K562 (cell line): ENCODE measurements around the gene PSMA6. TPM values are rescaled to one million over a fixed set of nuclear protein-coding genes. Genes with fewer than 3 reads are reported as not detected.

Experiments
- ATAC-seq: fragments of 200-7000 bp; cut with Tn5 transposase; 3 replicates; pipeline ENCODE4 v1.9.1; 2020; ENCODE audit warnings: moderate library complexity
- BruUV-seq: library from RNA; stranded (reverse); fragments of 400-500 nt; replicated peaks from 2 replicates; lab custom pipeline; 2021; lab: Mats Ljungman, UMichigan
- CTCF ChIA-PET: fragments of 300-600 bp; formaldehyde crosslinking; extraction: SDS; loops from one replicate; lab custom pipeline; 2021; ENCODE audit warnings: low intra/inter-chr PET ratio; lab: Yijun Ruan, JAX
- POLR2A ChIA-PET: fragments of 300-600, 350-650 bp; sonication (Branson Sonifier 250); formaldehyde crosslinking; extraction: SDS; loops from one replicate; lab custom pipeline; 2021; ENCODE audit warnings: antibody characterized with exemption, inconsistent platforms; lab: Yijun Ruan, JAX
- DNase-seq, 4 experiments: peaks; one replicate each; pipeline versions ENCODE4 v3.0.0 to v3.0.0-alpha.2; 2011 to 2018; ENCODE audit warnings: low spot score in 3 of 4, mixed read lengths in 3 of 4; ENCODE audit errors: extremely low read depth in 1 of 4
- FAIRE-seq: peaks from 2 replicates; lab custom pipeline; 2011; peaks lifted over from hg19 to GRCh38; lab: Jason Lieb, UNC
- H2AFZ ChIP-seq: 2 replicates; pipeline ENCODE4 v1.6.0; 2011; ENCODE audit warnings: low read depth, low read length, control low read depth, inconsistent platforms
- H3K27ac ChIP-seq: fragments of 200-600 bp; 3 replicates; pipeline ENCODE4 v1.8.0; 2011; ENCODE audit warnings: low read depth, mild to moderate bottlenecking, control low read depth, inconsistent platforms, low read length, moderate library complexity, mixed read lengths; ENCODE audit errors: extremely low read depth
- H3K27me3 ChIP-seq, 2 experiments: fragments of 300-600 bp in 1 of 2; 2 replicates in 1 of 2; 3 replicates in 1 of 2; pipeline versions ENCODE4 v1.6.0 to v1.8.0; 2011; ENCODE audit warnings: inconsistent platforms in 2 of 2, low read length in 2 of 2, mild to moderate bottlenecking in 1 of 2, mixed read lengths in 1 of 2, moderate library complexity in 1 of 2; ENCODE audit not compliant: control insufficient read depth in 2 of 2, insufficient read depth in 2 of 2
- H3K36me3 ChIP-seq: fragments of 300-600 bp; 3 replicates; pipeline ENCODE4 v1.8.0; 2011; ENCODE audit warnings: mild to moderate bottlenecking, low read length, inconsistent platforms; ENCODE audit not compliant: control insufficient read depth, insufficient read depth
- H3K4me1 ChIP-seq, 2 experiments: fragments of 200-600 bp in 1 of 2; replicated peaks in 1 of 2; 2 replicates in 1 of 2; 3 replicates in 1 of 2; pipeline versions ENCODE4 v1.5.1 to v1.8.0; 2011; ENCODE audit warnings: inconsistent platforms in 2 of 2, low read length in 2 of 2, mild to moderate bottlenecking in 1 of 2, mixed read lengths in 1 of 2, moderate library complexity in 1 of 2; ENCODE audit not compliant: control insufficient read depth in 2 of 2, insufficient read depth in 2 of 2
- H3K4me2 ChIP-seq: 2 replicates; pipeline ENCODE4 v1.6.1; 2011; ENCODE audit warnings: low read length, control low read depth, inconsistent platforms, mixed read lengths; ENCODE audit not compliant: insufficient read depth
- H3K4me3 ChIP-seq: fragments of 200-600 bp; sonication (generic), shearing (Covaris generic); 2 replicates; pipeline ENCODE4 v1.5.1; 2016; ENCODE audit warnings: control low read depth, inconsistent platforms
- H3K79me2 ChIP-seq: fragments of 200-600 bp; 3 replicates; pipeline ENCODE4 v1.8.0; 2011; ENCODE audit warnings: low read length, inconsistent platforms; ENCODE audit not compliant: control insufficient read depth, insufficient read depth
- H3K9ac ChIP-seq, 2 experiments: 2 replicates each; pipeline versions ENCODE4 v1.6.0 to v1.6.1; 2011; ENCODE audit warnings: low read depth in 2 of 2, low read length in 2 of 2, control low read depth in 1 of 2, inconsistent platforms in 1 of 2, mild to moderate bottlenecking in 1 of 2, mixed read lengths in 1 of 2; ENCODE audit not compliant: insufficient read depth in 1 of 2
- H3K9me1 ChIP-seq: one replicate; pipeline ENCODE4 v1.6.0; 2011; ENCODE audit warnings: inconsistent platforms, mild to moderate bottlenecking, low read length, moderate library complexity; ENCODE audit not compliant: control insufficient read depth, insufficient read depth
- H3K9me3 ChIP-seq: replicated peaks from 2 replicates; pipeline ENCODE4 v1.5.1; 2011; ENCODE audit warnings: low read depth, low read length, inconsistent platforms; ENCODE audit not compliant: control insufficient read depth, insufficient read depth
- H4K20me1 ChIP-seq: replicated peaks from 2 replicates; pipeline ENCODE4 v1.6.1; 2011; ENCODE audit warnings: low read length, inconsistent platforms, mixed read lengths; ENCODE audit not compliant: control insufficient read depth, insufficient read depth
- FOSL1 ChIP-seq: fragments of 200-800 bp; sonication (Bioruptor generic); conservative IDR thresholded peaks from 2 replicates; pipeline ENCODE4 v1.6.1; 2016; ENCODE audit warnings: missing genetic modification characterization, missing compliant biosample characterization
- MEIS2 ChIP-seq: fragments of 450-650 bp; IDR thresholded peaks from 2 replicates; pipeline ENCODE4 v1.6.1; 2014; ENCODE audit warnings: mild to moderate bottlenecking; ENCODE audit not compliant: partially characterized antibody
- SOX6 ChIP-seq: fragments of 450-650 bp; IDR thresholded peaks from 2 replicates; pipeline ENCODE4 v1.6.1; 2014; ENCODE audit warnings: mild to moderate bottlenecking
- ZFX ChIP-seq: sonication (generic); formaldehyde crosslinking; IDR thresholded peaks from 2 replicates; pipeline ENCODE4 v1.8.0; 2022; ENCODE audit warnings: mild to moderate bottlenecking, missing genetic modification reagents, moderate library complexity
- ZSCAN29 ChIP-seq: fragments of 450-650 bp; IDR thresholded peaks from 2 replicates; pipeline ENCODE4 v1.6.1; 2017
- WGBS: fragments of 100-300 bp; shearing (Covaris generic); methylation state at CpG from one replicate; pipeline ENCODE4 v1.1.6; 2016; ENCODE audit warnings: low coverage, mixed read lengths; ENCODE audit not compliant: insufficient coverage; ENCODE audit errors: missing lambda C conversion rate; 5-methylcytosine and 5-hydroxymethylcytosine counted together
- in situ Hi-C: fragments of 300-500 bp; cut with MboI; formaldehyde crosslinking; loops from 4 replicates; pipeline ENCODE4 v1.15.0; 2018; ENCODE audit warnings: inconsistent platforms, mixed read lengths
- intact Hi-C: fragments of 100-400 bp; cut with micrococcal nuclease; formaldehyde crosslinking; loops from 2 replicates; pipeline ENCODE4 v1.14.2; 2022
- polyA plus RNA-seq, 8 experiments: library from polyadenylated mRNA; depleted of rRNA in 4 of 8; stranded (reverse) in 5 of 8; unstranded in 3 of 8; fragments of >200 nt; fragmentation: Nextera tagmentation in 2 of 8; fragmentation: Illumina TruSeq in 1 of 8; extraction: Ambion mirVana in 2 of 8; extraction: Trizol in 1 of 8; gene quantifications; 2 replicates each; pipeline versions ENCODE4 v1.2.1 to v1.2.3, GENCODE V29; 2011 to 2014; ENCODE audit warnings: inconsistent platforms in 1 of 8, missing spikeins in 1 of 8
- total RNA-seq, 7 experiments: library from RNA; depleted of rRNA in 6 of 7; stranded (reverse); fragments of >200 nt in 6 of 7; fragmentation: Illumina TruSeq in 2 of 7; extraction: Trizol in 2 of 7; gene quantifications; 2 replicates each; pipeline versions ENCODE4 v1.2.1 to v1.2.3, GENCODE V29; 2011 to 2021; ENCODE audit warnings: low replicate concordance in 1 of 7
- TF ChIP-seq, protein P1 (sequence below): IDR thresholded peaks from 2 replicates; pipeline ENCODE4 v1.6.1; 2014; ENCODE audit warnings: antibody characterized with exemption
- TF ChIP-seq, protein P2 (sequence below): fragments of 250-450 bp; sonication (Bioruptor Pico); IDR thresholded peaks from 2 replicates; pipeline ENCODE4 v1.4.0; 2020

Gene PSMA6
- total and polyA plus RNA-seq, 9 of the 15 experiments (the other 6 are each of a cell fraction or from before 2014, with no cell fraction given), result 210 to 952 (median 288) TPM

DNA sequence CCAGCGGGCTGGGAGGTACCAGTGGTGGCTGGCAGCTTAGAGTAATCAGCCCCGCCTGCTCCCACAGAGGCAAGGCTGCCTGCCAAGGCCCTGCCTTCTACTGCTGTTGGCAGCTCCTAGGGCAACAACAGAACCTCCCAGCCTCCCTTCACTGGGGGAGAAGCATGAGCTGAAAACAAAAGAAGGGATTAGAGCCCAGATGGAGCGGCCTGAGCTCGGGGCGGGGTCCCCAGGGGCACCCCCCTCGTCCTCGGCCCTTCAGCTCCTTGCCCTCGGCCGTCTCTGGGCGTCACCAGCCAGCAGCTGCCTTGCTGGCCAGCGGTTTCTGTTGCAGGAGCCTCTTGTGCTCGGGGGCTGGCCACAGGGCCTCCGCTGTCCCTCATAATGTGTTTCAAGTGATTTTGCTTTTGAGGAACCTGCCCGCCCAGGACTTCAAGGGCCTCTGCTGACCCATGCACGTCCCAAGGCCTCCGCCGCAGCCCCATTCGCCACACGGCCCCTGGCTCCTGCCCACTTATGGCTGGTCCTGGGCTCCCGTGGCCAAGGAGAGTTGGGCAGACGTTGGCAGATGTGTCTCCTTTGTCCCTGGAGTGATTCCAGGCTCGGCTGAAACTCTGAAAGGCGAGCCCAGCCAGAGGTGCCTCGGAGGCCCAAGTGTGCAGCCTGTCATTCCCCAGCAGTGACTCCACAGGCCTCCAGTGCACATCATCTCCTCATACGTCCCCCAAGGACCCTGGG lies 49.7 kb downstream of the PSMA6 start:
- DNase-seq (no peak), FAIRE-seq (no peak), ATAC-seq (no peak)
- no peaks in the 10 kb centered on the region for H3K36me3 ChIP-seq
- no peaks in the 10 kb centered on the region for H3K79me2 ChIP-seq
- no peak overlapping the region for H3K4me3 ChIP-seq
- ChIA-PET POLR2A (interaction anchor here (0.6 to 1.3 kb wide), 4 partner anchors 33 to 63 kb away, joined by 3 to 5 read pairs (median 3); partner anchors contain the start of gene NFKBIA), CTCF (no interaction called here)
- H3K9me1 ChIP-seq, result no peaks in the 10 kb centered on the region
- H2AFZ ChIP-seq, result peak overlapping the region; percentile 80
- H3K4me2 ChIP-seq, result no peak overlapping the region
- no TSS peak for BruUV-seq
- intact Hi-C loops (no loop called here), in situ Hi-C loops (no loop called here)
- H3K9me3 ChIP-seq, result no peaks in the 10 kb centered on the region
- H4K20me1 ChIP-seq, result no peaks in the 10 kb centered on the region
- H3K9ac ChIP-seq, result peak overlapping the region in 1 of 2 experiments; percentile 84; a peak in 2 of 4 replicates
- peaks cover 13 to 30% of the 10 kb centered on the region in 2 experiments for H3K4me1 ChIP-seq
- no peak for TF ChIP-seq SOX6
- no peak for TF ChIP-seq FOSL1 (tag)
- TF ChIP-seq ZFX (CRISPR knock-in tag), result 0 out of 2 replicates have a peak, but pooled peaks have one; percentile 16
- TF ChIP-seq, protein P1, sequence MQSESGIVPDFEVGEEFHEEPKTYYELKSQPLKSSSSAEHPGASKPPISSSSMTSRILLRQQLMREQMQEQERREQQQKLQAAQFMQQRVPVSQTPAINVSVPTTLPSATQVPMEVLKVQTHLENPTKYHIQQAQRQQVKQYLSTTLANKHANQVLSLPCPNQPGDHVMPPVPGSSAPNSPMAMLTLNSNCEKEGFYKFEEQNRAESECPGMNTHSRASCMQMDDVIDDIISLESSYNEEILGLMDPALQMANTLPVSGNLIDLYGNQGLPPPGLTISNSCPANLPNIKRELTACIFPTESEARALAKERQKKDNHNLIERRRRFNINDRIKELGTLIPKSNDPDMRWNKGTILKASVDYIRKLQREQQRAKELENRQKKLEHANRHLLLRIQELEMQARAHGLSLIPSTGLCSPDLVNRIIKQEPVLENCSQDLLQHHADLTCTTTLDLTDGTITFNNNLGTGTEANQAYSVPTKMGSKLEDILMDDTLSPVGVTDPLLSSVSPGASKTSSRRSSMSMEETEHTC, result no peak
- no peak for TF ChIP-seq MEIS2
- TF ChIP-seq, protein P2, sequence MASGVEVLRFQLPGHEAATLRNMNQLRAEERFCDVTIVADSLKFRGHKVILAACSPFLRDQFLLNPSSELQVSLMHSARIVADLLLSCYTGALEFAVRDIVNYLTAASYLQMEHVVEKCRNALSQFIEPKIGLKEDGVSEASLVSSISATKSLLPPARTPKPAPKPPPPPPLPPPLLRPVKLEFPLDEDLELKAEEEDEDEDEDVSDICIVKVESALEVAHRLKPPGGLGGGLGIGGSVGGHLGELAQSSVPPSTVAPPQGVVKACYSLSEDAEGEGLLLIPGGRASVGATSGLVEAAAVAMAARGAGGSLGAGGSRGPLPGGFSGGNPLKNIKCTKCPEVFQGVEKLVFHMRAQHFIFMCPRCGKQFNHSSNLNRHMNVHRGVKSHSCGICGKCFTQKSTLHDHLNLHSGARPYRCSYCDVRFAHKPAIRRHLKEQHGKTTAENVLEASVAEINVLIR (CRISPR knock-in tag), result no peak
- TF ChIP-seq ZSCAN29, result no peak
- H3K27ac ChIP-seq, result no peak overlapping the region
- WGBS, result 85% methylated on average over 13 of the region's 25 CpGs
- no peaks in the 10 kb centered on the region for H3K27me3 ChIP-seq
